ENCODE measurements around the gene PDLIM3. TPM values are rescaled to one million over a fixed set of nuclear protein-coding genes. Genes with fewer than 3 reads are reported as not detected.
A peak's percentile ranks its signal among the peaks of the same experiment; 100 is the strongest.

PDLIM3 gene
- total and polyA plus RNA-seq, 2 of the 13 experiments (the other 11 are each of a cell fraction or from before 2014, with no cell fraction given) = 5.9 to 14.0 TPM

DNA sequence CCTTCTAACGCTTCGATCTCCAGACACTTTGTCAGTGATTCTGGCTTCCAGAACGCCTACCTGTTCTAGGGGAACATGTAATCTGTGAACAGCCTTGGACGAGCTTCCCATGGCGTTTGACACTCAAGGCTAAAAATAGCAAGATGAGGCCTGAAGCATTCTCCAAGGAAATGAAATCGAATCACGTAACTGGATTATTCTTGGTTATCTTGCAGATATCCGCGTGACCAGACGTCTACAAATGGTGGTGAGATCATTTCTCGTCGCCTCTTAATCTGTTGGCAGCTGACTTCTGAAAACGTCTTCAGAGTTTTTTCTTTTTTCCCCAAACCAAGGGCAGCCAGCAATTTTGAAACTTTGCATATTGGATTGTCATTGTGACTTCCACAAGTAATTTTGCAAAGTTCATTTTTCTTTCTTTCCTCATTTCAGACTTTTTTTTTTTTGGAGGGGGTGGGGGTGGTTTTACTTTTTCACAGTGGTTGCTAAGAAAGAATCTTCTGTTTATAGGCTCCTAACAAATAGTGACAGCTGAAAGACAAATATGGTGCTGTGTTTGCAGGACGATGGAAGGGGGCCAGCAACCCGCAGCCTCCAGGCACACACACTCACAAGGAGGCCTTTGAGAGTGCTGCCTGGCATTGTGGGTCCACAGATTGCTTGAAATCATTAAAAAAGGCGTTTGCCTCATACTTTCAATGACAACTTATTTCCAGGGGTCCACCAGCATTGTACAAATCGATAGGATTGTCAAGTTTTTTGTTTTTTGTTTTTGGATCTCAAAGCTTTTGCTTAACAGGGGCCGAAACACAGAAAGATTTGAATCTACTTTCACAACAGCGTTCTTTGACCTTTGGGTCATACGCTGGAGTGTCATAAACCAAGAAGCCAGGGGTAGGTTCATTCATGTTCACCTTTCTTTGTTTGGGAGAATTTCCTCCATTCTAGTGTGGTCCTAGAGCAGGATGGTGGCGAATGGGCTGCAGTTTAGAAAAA is 32.4 kb upstream of the PDLIM3 start (continued):
- TF ChIP-seq IKZF4 (CRISPR knock-in tag; IDR thresholded peaks at IDR 0.05; ENCODE audit: borderline replicate concordance, low read depth, not compliant biosample characterization) = no peak
- no peak for TF ChIP-seq TOPORS (CRISPR knock-in tag; IDR thresholded peaks at IDR 0.05)
- no peak for TF ChIP-seq ZBTB44 (CRISPR knock-in tag; IDR thresholded peaks at IDR 0.05)
- no peak; the same call in 1 of the 2 replicates for TF ChIP-seq PPARG (CRISPR knock-in tag; conservative IDR thresholded peaks at IDR 0.05)
- TF ChIP-seq ELF3 (CRISPR knock-in tag; IDR thresholded peaks at IDR 0.05) = peak; percentile 22; the same call in 1 of the 2 replicates
- no peak for TF ChIP-seq ZNF550 (CRISPR knock-in tag; IDR thresholded peaks at IDR 0.05; ENCODE audit: borderline replicate concordance)
- TF ChIP-seq KDM5B (CRISPR knock-in tag; IDR thresholded peaks at IDR 0.05; ENCODE audit: borderline replicate concordance) = no peak
- TF ChIP-seq KDM3A (CRISPR knock-in tag; IDR thresholded peaks at IDR 0.05; ENCODE audit: low read depth) = 0 out of 2 replicates have a peak, but pooled peaks have one; percentile 8
- no peak for TF ChIP-seq HMG20B (CRISPR knock-in tag; conservative IDR thresholded peaks at IDR 0.05)
- TF ChIP-seq ZNF574 (CRISPR knock-in tag; IDR thresholded peaks at IDR 0.05) = peak; percentile 34; the same call in 1 of the 2 replicates
- TF ChIP-seq HMG20A (CRISPR knock-in tag; IDR thresholded peaks at IDR 0.05; ENCODE audit: borderline replicate concordance) = peak; percentile 41; the same call in 1 of the 2 replicates
- no peak for TF ChIP-seq ATM (IDR thresholded peaks at IDR 0.05; ENCODE audit: borderline replicate concordance)
- no peak for TF ChIP-seq TBX3 (IDR thresholded peaks at IDR 0.05; ENCODE audit: borderline replicate concordance)
- peak; percentile 36; the same call in 1 of the 2 replicates for TF ChIP-seq POLR2AphosphoS5 (IDR thresholded peaks at IDR 0.05; ENCODE audit: low read depth, low read length)
- no peak for TF ChIP-seq FOXM1 (CRISPR knock-in tag; IDR thresholded peaks at IDR 0.05)
- TF ChIP-seq ZNF362 (CRISPR knock-in tag; IDR thresholded peaks at IDR 0.05; ENCODE audit: borderline replicate concordance) = peak; percentile 71; the same call in 1 of the 2 replicates
- TF ChIP-seq ZFP37 (CRISPR knock-in tag; IDR thresholded peaks at IDR 0.05; ENCODE audit: borderline replicate concordance) = no peak
- TF ChIP-seq ZNF496 (CRISPR knock-in tag; IDR thresholded peaks at IDR 0.05; ENCODE audit: insufficient replicate concordance) = no peak
- TF ChIP-seq, protein P1, sequence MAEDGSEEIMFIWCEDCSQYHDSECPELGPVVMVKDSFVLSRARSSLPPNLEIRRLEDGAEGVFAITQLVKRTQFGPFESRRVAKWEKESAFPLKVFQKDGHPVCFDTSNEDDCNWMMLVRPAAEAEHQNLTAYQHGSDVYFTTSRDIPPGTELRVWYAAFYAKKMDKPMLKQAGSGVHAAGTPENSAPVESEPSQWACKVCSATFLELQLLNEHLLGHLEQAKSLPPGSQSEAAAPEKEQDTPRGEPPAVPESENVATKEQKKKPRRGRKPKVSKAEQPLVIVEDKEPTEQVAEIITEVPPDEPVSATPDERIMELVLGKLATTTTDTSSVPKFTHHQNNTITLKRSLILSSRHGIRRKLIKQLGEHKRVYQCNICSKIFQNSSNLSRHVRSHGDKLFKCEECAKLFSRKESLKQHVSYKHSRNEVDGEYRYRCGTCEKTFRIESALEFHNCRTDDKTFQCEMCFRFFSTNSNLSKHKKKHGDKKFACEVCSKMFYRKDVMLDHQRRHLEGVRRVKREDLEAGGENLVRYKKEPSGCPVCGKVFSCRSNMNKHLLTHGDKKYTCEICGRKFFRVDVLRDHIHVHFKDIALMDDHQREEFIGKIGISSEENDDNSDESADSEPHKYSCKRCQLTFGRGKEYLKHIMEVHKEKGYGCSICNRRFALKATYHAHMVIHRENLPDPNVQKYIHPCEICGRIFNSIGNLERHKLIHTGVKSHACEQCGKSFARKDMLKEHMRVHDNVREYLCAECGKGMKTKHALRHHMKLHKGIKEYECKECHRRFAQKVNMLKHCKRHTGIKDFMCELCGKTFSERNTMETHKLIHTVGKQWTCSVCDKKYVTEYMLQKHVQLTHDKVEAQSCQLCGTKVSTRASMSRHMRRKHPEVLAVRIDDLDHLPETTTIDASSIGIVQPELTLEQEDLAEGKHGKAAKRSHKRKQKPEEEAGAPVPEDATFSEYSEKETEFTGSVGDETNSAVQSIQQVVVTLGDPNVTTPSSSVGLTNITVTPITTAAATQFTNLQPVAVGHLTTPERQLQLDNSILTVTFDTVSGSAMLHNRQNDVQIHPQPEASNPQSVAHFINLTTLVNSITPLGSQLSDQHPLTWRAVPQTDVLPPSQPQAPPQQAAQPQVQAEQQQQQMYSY (CRISPR knock-in tag; IDR thresholded peaks at IDR 0.05) = no peak
